ENCODE data around the gene NUP214.
"Not testable (repeated sequence)": the region's sequence is repeated elsewhere in the genome, so short reads cannot be mapped to it uniquely, and the experiment has no call there.

The NUP214 gene

GRCh38 chr9:131103535-131103934 is 21.9 kb upstream of the NUP214 start:
- no peaks in the 10 kb centered on the region for H3K36me3 Mint-ChIP-seq (ENCODE audit: low read depth)
- H3K9me3 Mint-ChIP-seq: no peaks in the 10 kb centered on the region
- H3K4me3 Mint-ChIP-seq: no peak overlapping the region
- no peaks in the 10 kb centered on the region for H3K4me1 Mint-ChIP-seq
- DNase-seq: no peak
- H3K27me3 Mint-ChIP-seq: no peaks in the 10 kb centered on the region
- ATAC-seq: no peak
- H3K27ac Mint-ChIP-seq: no peak overlapping the region

GRCh38 chr9:131104016-131104740 is 21.2 kb upstream of the NUP214 start:
- Mint-ChIP-seq H3K4me3 (no peak overlapping the region), H3K4me1 (no peaks in the 10 kb centered on the region), H3K27me3 (no peaks in the 10 kb centered on the region), H3K27ac (no peak overlapping the region), H3K9me3 (no peaks in the 10 kb centered on the region), H3K36me3 (ENCODE audit: low read depth) (no peaks in the 10 kb centered on the region)
- DNase-seq (no peak), ATAC-seq (no peak)

GRCh38 chr9:131105952-131106351 is 19.4 kb upstream of the NUP214 start:
- Mint-ChIP-seq H3K4me3 (no peak overlapping the region), H3K9me3 (no peaks in the 10 kb centered on the region), H3K4me1 (no peaks in the 10 kb centered on the region), H3K27ac (no peak overlapping the region), H3K27me3 (no peaks in the 10 kb centered on the region), H3K36me3 (ENCODE audit: low read depth) (no peaks in the 10 kb centered on the region)
- ATAC-seq (no peak), DNase-seq (no peak)

- DNase-seq: no peak
- Mint-ChIP-seq H3K36me3 (ENCODE audit: low read depth) (no peaks in the 10 kb centered on the region), H3K4me1 (no peaks in the 10 kb centered on the region), H3K27ac (no peak overlapping the region), H3K4me3 (no peak overlapping the region), H3K27me3 (no peaks in the 10 kb centered on the region), H3K9me3 (no peaks in the 10 kb centered on the region)
- ATAC-seq: no peak
Observed at GRCh38 chr9:131107760-131108159, 17.6 kb upstream of the NUP214 start.

- DNase-seq: no peak
- no peak overlapping the region for H3K4me3 Mint-ChIP-seq
- H3K27ac Mint-ChIP-seq: no peak overlapping the region
- no peaks in the 10 kb centered on the region for H3K9me3 Mint-ChIP-seq
- no peak for ATAC-seq
- H3K4me1 Mint-ChIP-seq: no peaks in the 10 kb centered on the region
- peaks cover 2% of the 10 kb centered on the region for H3K27me3 Mint-ChIP-seq
- no peaks in the 10 kb centered on the region for H3K36me3 Mint-ChIP-seq (ENCODE audit: low read depth)
Observed at GRCh38 chr9:131111186-131111853, 14.1 kb upstream of the NUP214 start.

GRCh38 chr9:131111854-131112311 is 13.5 kb upstream of the NUP214 start:
- peaks cover 2% of the 10 kb centered on the region for H3K27me3 Mint-ChIP-seq
- no peaks in the 10 kb centered on the region for H3K36me3 Mint-ChIP-seq (ENCODE audit: low read depth)
- H3K4me1 Mint-ChIP-seq: no peaks in the 10 kb centered on the region
- no peak overlapping the region for H3K27ac Mint-ChIP-seq
- DNase-seq (no peak), ATAC-seq (no peak)
- no peaks in the 10 kb centered on the region for H3K9me3 Mint-ChIP-seq
- no peak overlapping the region for H3K4me3 Mint-ChIP-seq

GRCh38 chr9:131112374-131113154 is 12.8 kb upstream of the NUP214 start:
- no peak overlapping the region for H3K27ac Mint-ChIP-seq
- H3K9me3 Mint-ChIP-seq: no peaks in the 10 kb centered on the region
- no peak overlapping the region for H3K4me3 Mint-ChIP-seq
- H3K27me3 Mint-ChIP-seq: peaks cover 7% of the 10 kb centered on the region
- DNase-seq (no peak), ATAC-seq (no peak)
- no peaks in the 10 kb centered on the region for H3K36me3 Mint-ChIP-seq (ENCODE audit: low read depth)
- H3K4me1 Mint-ChIP-seq: no peaks in the 10 kb centered on the region

GRCh38 chr9:131113655-131114054 is 11.7 kb upstream of the NUP214 start:
- ATAC-seq: no peak

GRCh38 chr9:131114084-131114535 is 11.3 kb upstream of the NUP214 start:
- Mint-ChIP-seq H3K9me3 (no peaks in the 10 kb centered on the region), H3K27me3 (peaks cover 9% of the 10 kb centered on the region), H3K36me3 (ENCODE audit: low read depth) (no peaks in the 10 kb centered on the region), H3K4me3 (no peak overlapping the region), H3K27ac (no peak overlapping the region), H3K4me1 (no peaks in the 10 kb centered on the region)
- no peak for DNase-seq
- ATAC-seq: no peak

More at GRCh38 chr9:131113655-131114054, 11.7 kb upstream of the NUP214 start:
- Mint-ChIP-seq H3K36me3 (ENCODE audit: low read depth) (no peaks in the 10 kb centered on the region), H3K4me1 (no peaks in the 10 kb centered on the region), H3K4me3 (no peak overlapping the region), H3K27me3 (peaks cover 9% of the 10 kb centered on the region), H3K27ac (no peak overlapping the region), H3K9me3 (no peaks in the 10 kb centered on the region)
- no peak for DNase-seq

GRCh38 chr9:131115360-131115742 is 10.0 kb upstream of the NUP214 start:
- H3K4me1 Mint-ChIP-seq; H3K27me3 Mint-ChIP-seq; DNase-seq; H3K4me3 Mint-ChIP-seq; H3K9me3 Mint-ChIP-seq; H3K36me3 Mint-ChIP-seq (ENCODE audit: low read depth); H3K27ac Mint-ChIP-seq; ATAC-seq: not testable (repeated sequence)

- DNase-seq: no peak
Observed at GRCh38 chr9:131116281-131117120, 8.9 kb upstream of the NUP214 start.

GRCh38 chr9:131117121-131117761 is 8.1 kb upstream of the NUP214 start:
- Mint-ChIP-seq H3K36me3 (ENCODE audit: low read depth) (no peaks in the 10 kb centered on the region), H3K27ac (no peak overlapping the region)
- no peak for ATAC-seq

More at GRCh38 chr9:131116281-131117120, 8.9 kb upstream of the NUP214 start:
- no peak for ATAC-seq
- Mint-ChIP-seq H3K9me3 (no peaks in the 10 kb centered on the region), H3K27ac (no peak overlapping the region), H3K36me3 (ENCODE audit: low read depth) (no peaks in the 10 kb centered on the region), H3K4me1 (no peaks in the 10 kb centered on the region), H3K27me3 (peaks cover 9% of the 10 kb centered on the region), H3K4me3 (no peak overlapping the region)

GRCh38 chr9:131117762-131118145 is 7.6 kb upstream of the NUP214 start:
- no peaks in the 10 kb centered on the region for H3K4me1 Mint-ChIP-seq
- H3K4me3 Mint-ChIP-seq: no peak overlapping the region
- no peaks in the 10 kb centered on the region for H3K36me3 Mint-ChIP-seq (ENCODE audit: low read depth)
- H3K27ac Mint-ChIP-seq: no peak overlapping the region
- H3K9me3 Mint-ChIP-seq: no peaks in the 10 kb centered on the region
- peaks cover 9% of the 10 kb centered on the region for H3K27me3 Mint-ChIP-seq
- ATAC-seq (no peak), DNase-seq (no peak)

More at GRCh38 chr9:131117121-131117761, 8.1 kb upstream of the NUP214 start:
- no peaks in the 10 kb centered on the region for H3K9me3 Mint-ChIP-seq
- H3K4me3 Mint-ChIP-seq: no peak overlapping the region
- peaks cover 9% of the 10 kb centered on the region for H3K27me3 Mint-ChIP-seq
- DNase-seq: no peak
- no peaks in the 10 kb centered on the region for H3K4me1 Mint-ChIP-seq

- no peak for ATAC-seq
- peaks cover 9% of the 10 kb centered on the region for H3K27me3 Mint-ChIP-seq
- H3K36me3 Mint-ChIP-seq (ENCODE audit: low read depth): no peaks in the 10 kb centered on the region
- H3K9me3 Mint-ChIP-seq: no peaks in the 10 kb centered on the region
- H3K27ac Mint-ChIP-seq: no peak overlapping the region
- H3K4me1 Mint-ChIP-seq: peaks cover under 1% of the 10 kb centered on the region
- no peak overlapping the region for H3K4me3 Mint-ChIP-seq
- DNase-seq: no peak
Observed at GRCh38 chr9:131119600-131119999, 5.8 kb upstream of the NUP214 start.

Measured in activated naive CD8-positive, alpha-beta T cell treated with anti-CD3 and anti-CD28 coated beads, Interleukin-2, amount 50 U/mL, for 24 hours (primary cell).